K562 (cell line): Measurements from ENCODE around the gene JUP. TPM values are rescaled to one million over a fixed set of nuclear protein-coding genes. Genes with fewer than 3 reads are reported as not detected.

ENCODE experiments used
- ATAC-seq: fragments of 200-7000 bp; cut with Tn5 transposase; 3 replicates; pipeline ENCODE4 v1.9.1; 2020; ENCODE audit warnings: moderate library complexity
- BruUV-seq: library from RNA; stranded (reverse); fragments of 400-500 nt; replicated peaks from 2 replicates; lab custom pipeline; 2021; lab: Mats Ljungman, UMichigan
- CTCF ChIA-PET: fragments of 300-600 bp; formaldehyde crosslinking; extraction: SDS; loops from one replicate; lab custom pipeline; 2021; ENCODE audit warnings: low intra/inter-chr PET ratio; lab: Yijun Ruan, JAX
- POLR2A ChIA-PET: fragments of 300-600, 350-650 bp; sonication (Branson Sonifier 250); formaldehyde crosslinking; extraction: SDS; loops from one replicate; lab custom pipeline; 2021; ENCODE audit warnings: antibody characterized with exemption, inconsistent platforms; lab: Yijun Ruan, JAX
- DNase-seq, 4 experiments: peaks; one replicate each; pipeline versions ENCODE4 v3.0.0 to v3.0.0-alpha.2; 2011 to 2018; ENCODE audit warnings: low spot score in 3 of 4, mixed read lengths in 3 of 4; ENCODE audit errors: extremely low read depth in 1 of 4
- FAIRE-seq: peaks from 2 replicates; lab custom pipeline; 2011; peaks lifted over from hg19 to GRCh38; lab: Jason Lieb, UNC
- H2AFZ ChIP-seq: 2 replicates; pipeline ENCODE4 v1.6.0; 2011; ENCODE audit warnings: low read depth, low read length, control low read depth, inconsistent platforms
- H3K27ac ChIP-seq: fragments of 200-600 bp; 3 replicates; pipeline ENCODE4 v1.8.0; 2011; ENCODE audit warnings: low read depth, mild to moderate bottlenecking, control low read depth, inconsistent platforms, low read length, moderate library complexity, mixed read lengths; ENCODE audit errors: extremely low read depth
- H3K27me3 ChIP-seq, 2 experiments: fragments of 300-600 bp in 1 of 2; 2 replicates in 1 of 2; 3 replicates in 1 of 2; pipeline versions ENCODE4 v1.6.0 to v1.8.0; 2011; ENCODE audit warnings: inconsistent platforms in 2 of 2, low read length in 2 of 2, mild to moderate bottlenecking in 1 of 2, mixed read lengths in 1 of 2, moderate library complexity in 1 of 2; ENCODE audit not compliant: control insufficient read depth in 2 of 2, insufficient read depth in 2 of 2
- H3K36me3 ChIP-seq: fragments of 300-600 bp; 3 replicates; pipeline ENCODE4 v1.8.0; 2011; ENCODE audit warnings: mild to moderate bottlenecking, low read length, inconsistent platforms; ENCODE audit not compliant: control insufficient read depth, insufficient read depth
- H3K4me1 ChIP-seq, 2 experiments: fragments of 200-600 bp in 1 of 2; replicated peaks in 1 of 2; 2 replicates in 1 of 2; 3 replicates in 1 of 2; pipeline versions ENCODE4 v1.5.1 to v1.8.0; 2011; ENCODE audit warnings: inconsistent platforms in 2 of 2, low read length in 2 of 2, mild to moderate bottlenecking in 1 of 2, mixed read lengths in 1 of 2, moderate library complexity in 1 of 2; ENCODE audit not compliant: control insufficient read depth in 2 of 2, insufficient read depth in 2 of 2
- H3K4me2 ChIP-seq: 2 replicates; pipeline ENCODE4 v1.6.1; 2011; ENCODE audit warnings: low read length, control low read depth, inconsistent platforms, mixed read lengths; ENCODE audit not compliant: insufficient read depth
- H3K4me3 ChIP-seq: fragments of 200-600 bp; sonication (generic), shearing (Covaris generic); 2 replicates; pipeline ENCODE4 v1.5.1; 2016; ENCODE audit warnings: control low read depth, inconsistent platforms
- H3K79me2 ChIP-seq: fragments of 200-600 bp; 3 replicates; pipeline ENCODE4 v1.8.0; 2011; ENCODE audit warnings: low read length, inconsistent platforms; ENCODE audit not compliant: control insufficient read depth, insufficient read depth
- H3K9ac ChIP-seq, 2 experiments: 2 replicates each; pipeline versions ENCODE4 v1.6.0 to v1.6.1; 2011; ENCODE audit warnings: low read depth in 2 of 2, low read length in 2 of 2, control low read depth in 1 of 2, inconsistent platforms in 1 of 2, mild to moderate bottlenecking in 1 of 2, mixed read lengths in 1 of 2; ENCODE audit not compliant: insufficient read depth in 1 of 2
- H3K9me1 ChIP-seq: one replicate; pipeline ENCODE4 v1.6.0; 2011; ENCODE audit warnings: inconsistent platforms, mild to moderate bottlenecking, low read length, moderate library complexity; ENCODE audit not compliant: control insufficient read depth, insufficient read depth
- H3K9me3 ChIP-seq: replicated peaks from 2 replicates; pipeline ENCODE4 v1.5.1; 2011; ENCODE audit warnings: low read depth, low read length, inconsistent platforms; ENCODE audit not compliant: control insufficient read depth, insufficient read depth
- H4K20me1 ChIP-seq: replicated peaks from 2 replicates; pipeline ENCODE4 v1.6.1; 2011; ENCODE audit warnings: low read length, inconsistent platforms, mixed read lengths; ENCODE audit not compliant: control insufficient read depth, insufficient read depth
- ARHGAP35 ChIP-seq: fragments of 450-650 bp; IDR thresholded peaks from 2 replicates; pipeline ENCODE4 v1.6.1; 2018; ENCODE audit not compliant: partially characterized antibody
- CBX8 ChIP-seq: fragments of 200-600 bp; sonication (generic); IDR thresholded peaks from 2 replicates; pipeline ENCODE4 v1.6.1; 2012; ENCODE audit warnings: borderline replicate concordance, mixed run types, low read depth, mild to moderate bottlenecking, moderate library complexity, mixed read lengths, low read length, control low read depth, inconsistent platforms; ENCODE audit not compliant: poor library complexity, severe bottlenecking; ENCODE audit errors: extremely low read depth
- FOSL1 ChIP-seq: fragments of 200-800 bp; sonication (Bioruptor generic); conservative IDR thresholded peaks from 2 replicates; pipeline ENCODE4 v1.6.1; 2016; ENCODE audit warnings: missing genetic modification characterization, missing compliant biosample characterization
- KLF13 ChIP-seq: fragments of 450-650 bp; IDR thresholded peaks from 2 replicates; pipeline ENCODE4 v1.6.1; 2016; ENCODE audit warnings: missing genetic modification characterization, low read depth, mild to moderate bottlenecking, missing compliant biosample characterization, moderate library complexity, borderline replicate concordance
- RAD51 ChIP-seq: fragments of 450-650 bp; IDR thresholded peaks from 2 replicates; pipeline ENCODE4 v1.7.1; 2016; ENCODE audit warnings: low read depth, mild to moderate bottlenecking, borderline replicate concordance
- SRSF1 ChIP-seq: fragments of 200-400 bp; formaldehyde crosslinking; IDR thresholded peaks from 2 replicates; pipeline ENCODE4 v1.6.1; 2017; ENCODE audit warnings: mild to moderate bottlenecking, low read depth, low read length, moderate library complexity
- ZNF24 ChIP-seq: fragments of 450-650 bp; IDR thresholded peaks from 2 replicates; pipeline ENCODE4 v1.6.1; 2016
- ZNF584 ChIP-seq: fragments of 200-800 bp; sonication (Bioruptor generic); IDR thresholded peaks from 2 replicates; pipeline ENCODE4 v1.6.1; 2016; ENCODE audit warnings: low read depth, mild to moderate bottlenecking, missing genetic modification characterization, missing compliant biosample characterization
- WGBS: fragments of 100-300 bp; shearing (Covaris generic); methylation state at CpG from one replicate; pipeline ENCODE4 v1.1.6; 2016; ENCODE audit warnings: low coverage, mixed read lengths; ENCODE audit not compliant: insufficient coverage; ENCODE audit errors: missing lambda C conversion rate; 5-methylcytosine and 5-hydroxymethylcytosine counted together
- in situ Hi-C: fragments of 300-500 bp; cut with MboI; formaldehyde crosslinking; loops from 4 replicates; pipeline ENCODE4 v1.15.0; 2018; ENCODE audit warnings: inconsistent platforms, mixed read lengths
- intact Hi-C: fragments of 100-400 bp; cut with micrococcal nuclease; formaldehyde crosslinking; loops from 2 replicates; pipeline ENCODE4 v1.14.2; 2022
- polyA plus RNA-seq, 8 experiments: library from polyadenylated mRNA; depleted of rRNA in 4 of 8; stranded (reverse) in 5 of 8; unstranded in 3 of 8; fragments of >200 nt; fragmentation: Nextera tagmentation in 2 of 8; fragmentation: Illumina TruSeq in 1 of 8; extraction: Ambion mirVana in 2 of 8; extraction: Trizol in 1 of 8; gene quantifications; 2 replicates each; pipeline versions ENCODE4 v1.2.1 to v1.2.3, GENCODE V29; 2011 to 2014; ENCODE audit warnings: inconsistent platforms in 1 of 8, missing spikeins in 1 of 8
- total RNA-seq, 7 experiments: library from RNA; depleted of rRNA in 6 of 7; stranded (reverse); fragments of >200 nt in 6 of 7; fragmentation: Illumina TruSeq in 2 of 7; extraction: Trizol in 2 of 7; gene quantifications; 2 replicates each; pipeline versions ENCODE4 v1.2.1 to v1.2.3, GENCODE V29; 2011 to 2021; ENCODE audit warnings: low replicate concordance in 1 of 7
- TF ChIP-seq, protein P1 (sequence below): IDR thresholded peaks from 2 replicates; pipeline ENCODE4 v1.6.1; 2016; ENCODE audit warnings: missing genetic modification characterization, missing compliant biosample characterization

JUP gene
- total and polyA plus RNA-seq, 9 of the 15 experiments (the other 6 are each of a cell fraction or from before 2014, with no cell fraction given): 6.4 to 177 (median 31.2) TPM

GRCh38 chr17:41799366-41799765, 12.9 kb upstream of the JUP start:
- intact Hi-C loops (no loop called here), in situ Hi-C loops (no loop called here)
- no peak for DNase-seq
- no peaks in the 10 kb centered on the region for H4K20me1 ChIP-seq
- no peaks in the 10 kb centered on the region for H3K79me2 ChIP-seq
- no peaks in the 10 kb centered on the region for H3K27me3 ChIP-seq
- H3K9ac ChIP-seq: peak overlapping the region in 1 of 2 experiments; percentile 36; a peak in 1 of 4 replicates
- no peak for FAIRE-seq
- ChIA-PET CTCF (no interaction called here), POLR2A (interaction anchor here (0.5 to 1.4 kb wide), 4 partner anchors 14 to 108 kb away, joined by 3 to 7 read pairs (median 3); no protein-coding TSS in a partner anchor)
- no peak for TF ChIP-seq RAD51
- TF ChIP-seq SRSF1: no peak
- no peak for TF ChIP-seq ZNF584 (CRISPR knock-in tag)
- no peak for TF ChIP-seq CBX8
- H3K36me3 ChIP-seq: no peaks in the 10 kb centered on the region
- H3K9me3 ChIP-seq: no peaks in the 10 kb centered on the region
- no peak for ATAC-seq
- H3K4me1 ChIP-seq: peaks cover 28 to 49% of the 10 kb centered on the region in 2 experiments
- BruUV-seq: no TSS peak
- no peak overlapping the region for H3K4me3 ChIP-seq
- H3K4me2 ChIP-seq: no peak overlapping the region
- 76% methylated on average over 4 of the region's 8 CpGs for WGBS
- no peak overlapping the region for H2AFZ ChIP-seq
- H3K9me1 ChIP-seq: no peaks in the 10 kb centered on the region
- no peak overlapping the region for H3K27ac ChIP-seq

- ChIA-PET POLR2A (no interaction called here), CTCF (no interaction called here)
- no TSS peak for BruUV-seq
- H3K27me3 ChIP-seq: no peaks in the 10 kb centered on the region
- no peak overlapping the region for H3K4me2 ChIP-seq
- H3K9ac ChIP-seq: no peak overlapping the region; a peak in 1 of 4 replicates
- no peak for ATAC-seq
- no peaks in the 10 kb centered on the region for H3K9me1 ChIP-seq
- H3K4me3 ChIP-seq: no peak overlapping the region
- 80% methylated on average over 3 of the region's 3 CpGs for WGBS
- H3K4me1 ChIP-seq: peaks cover 45 to 54% of the 10 kb centered on the region in 2 experiments
- H2AFZ ChIP-seq: no peak overlapping the region
- H3K27ac ChIP-seq: no peak overlapping the region
- intact Hi-C loops: no loop called here
- in situ Hi-C loops: no loop called here
- H3K36me3 ChIP-seq: no peaks in the 10 kb centered on the region
- FAIRE-seq: no peak
- H4K20me1 ChIP-seq: no peaks in the 10 kb centered on the region
- DNase-seq: no peak
- TF ChIP-seq, protein P1, sequence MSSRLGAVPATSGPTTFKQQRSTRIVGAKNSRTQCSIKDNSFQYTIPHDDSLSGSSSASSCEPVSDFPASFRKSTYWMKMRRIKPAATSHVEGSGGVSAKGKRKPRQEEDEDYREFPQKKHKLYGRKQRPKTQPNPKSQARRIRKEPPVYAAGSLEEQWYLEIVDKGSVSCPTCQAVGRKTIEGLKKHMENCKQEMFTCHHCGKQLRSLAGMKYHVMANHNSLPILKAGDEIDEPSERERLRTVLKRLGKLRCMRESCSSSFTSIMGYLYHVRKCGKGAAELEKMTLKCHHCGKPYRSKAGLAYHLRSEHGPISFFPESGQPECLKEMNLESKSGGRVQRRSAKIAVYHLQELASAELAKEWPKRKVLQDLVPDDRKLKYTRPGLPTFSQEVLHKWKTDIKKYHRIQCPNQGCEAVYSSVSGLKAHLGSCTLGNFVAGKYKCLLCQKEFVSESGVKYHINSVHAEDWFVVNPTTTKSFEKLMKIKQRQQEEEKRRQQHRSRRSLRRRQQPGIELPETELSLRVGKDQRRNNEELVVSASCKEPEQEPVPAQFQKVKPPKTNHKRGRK: peak; percentile 26; the same call in 1 of the 2 replicates
- TF ChIP-seq ARHGAP35 (no peak), KLF13 (tag) (no peak), FOSL1 (tag) (no peak), ZNF24 (peak; percentile 86)
- H3K79me2 ChIP-seq: no peaks in the 10 kb centered on the region
- no peaks in the 10 kb centered on the region for H3K9me3 ChIP-seq
These were observed 10.9 kb upstream of the JUP start for GRCh38 chr17:41797377-41797776.
